GM18511 (cell line): ENCODE measurements around the gene DPH1.
A peak's percentile ranks its signal among the peaks of the same experiment; 100 is the strongest.
"Not testable (repeated sequence)": the region's sequence is repeated elsewhere in the genome, so short reads cannot be mapped to it uniquely, and the experiment has no call there.

Source experiments
- ATAC-seq: cut with Tn5 transposase; IDR thresholded peaks from one replicate; pipeline ENCODE4 v1.9.1; 2021; ENCODE audit warnings: mild to moderate bottlenecking, moderate library complexity; ENCODE audit not compliant: unreplicated experiment

Gene DPH1

DNA sequence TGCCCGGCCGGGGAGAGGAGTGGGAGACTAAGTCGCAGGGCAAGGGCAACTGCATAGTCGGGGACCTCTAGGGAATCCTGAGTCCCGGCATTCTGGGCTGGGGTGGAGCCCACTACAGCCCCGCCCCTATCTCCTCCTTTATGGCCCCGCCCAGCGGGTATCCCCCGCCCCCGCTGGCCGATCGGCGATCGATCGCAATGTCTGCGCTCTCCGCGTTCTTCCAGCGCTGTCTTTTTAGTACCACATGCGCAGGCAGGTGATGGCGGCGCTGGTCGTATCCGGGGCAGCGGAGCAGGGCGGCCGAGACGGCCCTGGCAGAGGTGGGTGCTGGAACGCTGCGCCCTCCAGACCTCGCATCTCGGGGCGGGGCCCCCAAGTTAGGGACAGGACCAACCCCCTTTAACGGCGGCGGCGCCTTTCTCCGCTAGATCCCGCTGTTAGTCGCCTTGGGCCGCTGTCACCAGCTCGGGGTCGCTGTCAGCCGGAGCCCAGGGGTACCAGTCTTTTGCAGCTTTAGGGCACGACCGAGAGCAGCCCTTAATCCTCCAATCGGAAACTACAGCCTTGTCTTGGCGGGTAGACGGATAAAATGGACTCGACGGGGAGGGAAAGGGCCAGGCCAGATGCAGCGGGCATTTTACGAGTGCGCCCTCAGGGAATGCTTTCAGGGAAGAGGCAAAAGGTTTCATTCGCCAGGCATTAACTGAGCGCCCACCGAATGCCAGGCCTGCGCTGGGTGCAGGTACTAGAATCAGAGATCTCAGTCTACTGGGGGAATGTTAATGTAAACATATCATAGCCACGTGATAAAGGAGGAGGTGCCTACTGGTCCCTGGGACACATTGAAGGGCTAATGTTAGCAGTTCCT, at the start of gene DPH1:
Gene DPH1 (plus strand): TSS at position 243 of the 868 bp plus-strand sequence. CDS start 17 bp downstream, at position 260.
- ATAC-seq, result peak; percentile 85

DNA sequence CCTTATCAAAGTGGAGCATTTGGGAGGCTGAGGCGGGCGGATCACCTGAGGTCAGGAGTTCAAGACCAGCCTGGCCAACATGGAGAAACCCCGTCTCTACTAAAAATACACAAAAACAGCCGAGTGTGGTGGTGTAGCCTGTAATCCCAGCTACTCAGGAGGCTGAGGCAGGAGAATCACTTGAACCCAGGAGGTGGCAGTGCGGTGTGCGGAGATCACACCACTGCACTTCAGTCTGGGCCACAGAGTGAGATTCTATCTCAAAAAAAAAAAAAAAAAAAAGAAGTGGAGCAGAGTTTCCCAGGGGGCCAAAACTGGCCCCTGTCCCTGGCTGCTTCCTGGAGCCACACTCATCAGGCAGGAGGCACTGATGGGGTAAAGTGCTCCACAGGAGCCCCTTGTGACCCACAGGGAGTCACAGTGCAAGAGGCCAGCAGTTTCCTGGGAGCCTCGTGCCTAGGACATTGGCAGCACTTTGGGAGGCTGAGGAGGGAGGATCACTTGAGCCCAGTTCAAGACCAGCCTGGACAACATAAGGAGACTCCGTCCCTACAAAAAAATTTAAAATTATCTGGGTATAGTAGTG, 49.2 kb upstream of the DPH1 start:
- ATAC-seq, result no peak

DNA sequence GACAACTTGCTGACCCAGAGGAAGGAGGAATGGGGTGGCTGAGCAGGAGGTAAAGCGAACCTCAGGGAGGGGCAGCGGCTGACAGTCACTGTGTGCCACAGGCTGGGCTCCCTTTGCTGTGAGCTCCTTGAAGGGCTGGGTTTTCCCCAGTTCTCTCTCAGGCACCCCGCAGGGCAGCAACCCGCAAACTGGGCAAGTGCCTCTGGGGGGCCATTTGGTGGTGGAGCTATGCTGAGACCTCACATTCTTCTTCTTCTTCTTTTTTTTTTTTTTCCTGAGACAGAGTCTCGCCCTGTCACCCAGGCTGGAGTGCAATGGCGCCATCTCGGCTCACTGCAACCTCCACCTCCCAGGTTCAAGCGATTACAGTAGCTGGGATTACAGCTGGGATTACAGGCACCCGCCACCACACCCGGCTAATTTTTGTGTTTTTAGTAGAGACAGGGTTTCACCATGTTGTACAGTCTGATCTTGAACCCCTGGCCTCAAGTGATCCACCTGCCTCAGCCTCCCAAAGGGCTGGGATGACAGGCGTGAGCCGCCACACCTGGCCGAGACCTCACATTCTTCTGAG, 47.1 kb upstream of the DPH1 start:
- ATAC-seq, result not testable (repeated sequence)

DNA sequence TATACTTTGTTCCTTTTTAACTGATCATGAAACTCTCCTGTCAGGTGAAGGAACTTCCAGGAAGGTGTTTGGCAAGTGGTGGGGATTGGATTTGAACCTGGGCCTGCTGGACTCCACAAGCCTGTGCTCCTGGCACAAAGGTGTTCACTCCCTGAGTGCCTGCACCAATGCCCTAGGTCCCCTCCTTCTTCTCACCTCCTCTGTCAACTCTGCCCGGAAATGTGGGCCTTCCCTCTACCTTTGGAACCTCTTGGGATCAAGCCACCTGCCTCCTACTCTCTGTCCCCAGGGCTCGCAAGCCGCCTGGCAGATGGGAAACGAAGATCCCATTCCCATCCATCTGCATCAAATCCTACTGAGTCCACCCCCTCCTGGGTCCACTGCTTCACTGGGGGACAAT, 44.9 kb upstream of the DPH1 start:
- no peak for ATAC-seq

DNA sequence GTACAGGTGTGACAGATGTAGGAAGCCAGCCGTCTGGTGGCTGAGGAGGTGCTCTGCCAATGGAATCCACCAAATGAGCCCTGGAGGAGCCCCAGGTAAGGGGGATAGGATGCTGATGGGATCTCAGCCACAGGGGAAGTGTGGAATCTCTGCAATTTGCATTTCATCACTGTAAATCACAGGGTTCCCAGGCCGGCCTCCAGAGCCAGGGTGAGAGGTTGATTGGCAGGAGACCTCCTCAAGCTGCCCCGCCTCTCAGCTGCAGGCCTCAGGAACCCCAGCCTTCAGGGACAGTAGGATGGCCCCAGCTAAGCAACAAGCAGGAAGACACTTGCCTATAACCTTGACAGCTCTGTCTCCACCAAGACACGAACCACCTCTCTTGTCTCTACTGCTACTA, 44.3 kb upstream of the DPH1 start:
- no peak for ATAC-seq

DNA sequence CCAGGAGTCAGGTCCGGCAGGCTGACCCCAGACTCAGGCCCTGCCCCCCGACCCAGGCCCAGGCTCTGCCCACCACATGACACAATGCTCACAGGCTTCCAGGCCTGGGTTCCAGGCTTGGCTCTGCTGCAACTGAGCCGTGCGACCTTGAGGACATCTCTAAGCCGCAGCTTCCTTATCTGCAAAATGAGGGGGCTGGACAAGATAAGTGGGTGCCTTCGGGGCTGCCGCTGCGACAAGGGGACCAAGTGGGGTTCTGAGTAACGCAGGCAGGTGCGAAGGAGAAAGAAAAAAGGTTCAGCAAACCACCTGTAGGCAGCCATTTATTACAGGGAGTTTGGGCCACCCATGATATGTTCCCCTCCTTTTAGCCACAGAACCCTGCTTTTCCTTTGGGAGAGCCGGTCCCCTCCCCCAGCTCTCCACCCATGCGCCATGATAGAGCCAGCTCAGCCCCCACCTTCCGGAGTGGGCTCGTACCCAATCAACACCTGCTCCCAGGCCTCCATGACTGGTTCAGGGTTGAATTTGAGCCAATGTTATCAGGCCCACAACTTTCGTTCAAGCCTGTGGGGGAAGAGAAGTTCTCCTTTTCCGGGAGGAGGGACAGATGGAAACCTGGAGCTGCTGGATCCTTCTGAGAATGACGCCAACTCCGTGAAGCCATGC, 43.0 kb upstream of the DPH1 start:
- no peak for ATAC-seq

DNA sequence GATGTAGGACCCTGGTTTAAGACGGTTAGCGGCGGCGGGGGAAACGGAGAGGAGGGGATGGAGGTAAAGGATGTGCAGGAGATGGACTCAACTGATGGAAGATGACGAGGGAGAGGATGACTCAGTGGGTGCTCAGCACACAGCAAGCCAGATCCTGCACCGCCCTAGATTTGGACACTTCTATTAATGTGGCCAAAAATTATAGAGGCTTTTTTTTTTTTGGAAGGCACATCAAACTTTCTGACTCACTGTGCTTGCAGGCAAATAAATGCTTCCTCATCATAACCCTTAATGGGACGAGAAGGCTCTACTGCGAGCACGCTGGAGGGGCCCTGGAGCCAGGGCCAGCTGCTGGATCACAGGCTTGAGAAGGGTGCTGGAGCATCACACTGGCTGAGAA, 40.8 kb upstream of the DPH1 start:
- no peak for ATAC-seq

DNA sequence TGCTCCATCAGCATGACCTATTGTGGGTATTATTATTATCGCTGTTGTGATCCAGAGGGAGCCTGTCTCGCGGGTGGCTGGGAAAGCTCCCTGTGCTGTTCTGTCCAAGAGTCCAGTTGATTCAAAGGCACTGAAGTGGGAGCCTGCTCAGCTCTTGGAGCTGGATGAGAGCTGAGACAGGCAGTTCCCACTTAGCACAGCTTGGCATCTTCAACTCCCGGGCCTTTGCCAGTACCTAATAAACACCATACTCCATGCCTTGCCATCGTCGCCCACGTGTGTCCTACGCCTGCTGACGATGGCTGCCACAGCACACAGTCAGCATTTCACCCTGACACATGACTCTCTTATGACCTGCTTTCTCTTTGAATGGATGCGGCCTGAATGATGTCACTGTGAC, 37.4 kb upstream of the DPH1 start:
- ATAC-seq, result no peak

DNA sequence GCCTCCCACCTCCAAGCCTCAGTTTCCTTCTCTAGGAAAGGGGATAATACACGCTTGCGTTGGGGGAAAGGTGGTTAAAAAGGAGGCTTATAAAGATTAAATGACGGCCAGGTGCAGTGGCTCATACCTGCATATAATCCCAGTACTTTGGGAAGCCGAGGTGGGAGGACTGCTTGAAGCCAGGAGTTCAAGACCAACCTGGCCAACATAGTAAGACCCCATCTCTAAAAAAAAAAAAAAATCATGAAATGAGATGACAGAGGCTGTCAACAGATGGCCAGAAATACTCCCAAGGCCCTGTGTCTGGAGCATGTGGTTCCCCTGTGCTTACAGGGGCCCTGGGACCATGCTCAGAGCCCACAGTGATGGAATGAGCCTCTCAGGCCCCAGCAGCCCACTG, 35.2 kb upstream of the DPH1 start:
- no peak for ATAC-seq

DNA sequence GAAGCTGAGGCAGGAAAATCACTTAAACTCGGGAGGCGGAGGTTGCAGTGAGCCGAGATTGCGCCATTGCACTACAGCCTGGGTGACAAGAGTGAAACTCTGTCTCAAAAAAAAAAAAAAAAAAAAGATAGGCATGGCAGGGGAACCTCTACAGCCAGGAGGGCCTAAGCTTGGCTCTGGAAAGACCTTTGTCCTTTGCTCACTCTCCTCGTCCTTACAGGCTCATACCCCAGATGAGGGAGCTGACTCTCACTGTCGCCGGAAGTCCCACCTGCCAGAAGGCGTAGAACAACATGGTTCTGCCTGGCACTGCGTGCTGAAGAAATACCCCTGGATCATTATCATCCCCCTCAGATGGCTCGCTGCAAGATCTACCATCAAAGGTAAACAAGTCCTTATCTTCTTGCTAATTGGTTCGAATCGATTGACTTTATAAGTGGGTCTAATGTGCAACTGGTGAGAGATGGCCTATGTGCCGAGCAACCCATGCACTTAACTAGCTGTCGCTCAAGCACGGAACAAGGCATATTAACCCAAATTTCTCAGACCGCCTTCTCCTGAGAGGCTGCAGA, 34.5 kb upstream of the DPH1 start:
- ATAC-seq, result no peak

DNA sequence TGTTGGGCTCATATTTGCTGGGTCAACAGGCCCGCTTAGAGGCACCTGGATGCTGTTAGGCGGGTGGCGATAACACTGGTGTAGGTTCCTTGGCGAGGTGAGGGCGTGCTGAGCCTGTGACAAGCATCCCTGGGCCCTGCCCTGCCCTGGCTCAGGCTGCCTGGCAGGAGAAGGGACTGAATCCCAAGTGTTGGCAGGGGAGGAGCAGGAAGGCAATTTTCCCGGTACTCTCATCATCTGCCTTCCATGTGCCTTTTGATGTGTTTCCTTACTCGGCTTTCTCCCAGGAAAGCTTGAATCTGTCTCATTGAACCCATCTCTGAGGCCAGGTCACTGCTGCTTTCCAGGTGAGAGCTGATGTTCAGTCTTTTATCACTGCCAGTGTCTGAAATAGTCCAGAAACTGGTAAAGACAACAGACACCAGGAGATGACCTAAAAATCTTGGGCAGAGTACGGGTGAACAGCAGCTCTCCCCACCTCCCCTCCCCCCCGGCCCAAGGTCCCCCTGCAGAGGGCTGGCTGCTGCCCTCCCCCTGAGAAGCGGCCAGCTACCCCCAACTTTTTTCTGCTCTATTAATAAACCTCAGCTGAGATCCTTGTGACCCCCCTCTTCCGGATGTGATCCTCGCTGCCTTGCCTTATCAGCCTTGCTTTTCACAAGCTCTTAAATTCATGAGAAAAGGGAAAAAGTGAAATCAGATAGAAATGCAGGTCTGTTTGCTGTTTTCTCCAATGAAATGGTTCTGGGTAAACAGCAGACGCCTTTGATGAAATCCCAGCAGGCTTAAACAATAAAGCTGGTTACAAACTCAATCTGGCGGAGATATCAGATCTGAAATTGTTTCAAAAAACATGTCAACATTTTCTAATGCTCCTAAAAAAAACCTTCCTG, 33.8 kb upstream of the DPH1 start:
- ATAC-seq, result no peak

DNA sequence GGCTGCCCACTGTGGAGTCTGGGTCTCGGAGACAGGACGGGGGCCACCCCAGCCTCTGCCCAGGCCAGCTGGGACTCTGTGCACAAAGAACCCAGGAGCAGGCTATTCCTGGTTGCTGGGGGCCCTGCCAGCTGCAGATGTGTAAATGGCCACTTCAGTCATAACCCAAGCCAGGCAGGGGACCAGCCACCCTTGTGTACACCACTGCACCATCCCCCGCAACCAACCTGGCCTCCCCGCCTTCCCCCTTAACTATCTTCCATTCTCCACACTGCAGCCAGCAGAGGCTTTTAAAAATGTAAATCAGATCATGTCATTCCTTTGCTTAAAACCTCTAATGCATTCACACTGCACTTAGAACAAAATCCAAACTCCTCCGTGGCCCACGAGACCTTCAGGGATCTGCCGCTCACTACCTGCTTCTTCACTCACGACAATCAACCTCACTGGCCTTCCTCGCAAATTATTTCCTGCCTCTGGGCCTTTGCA, 33.1 kb upstream of the DPH1 start:
- no peak for ATAC-seq

DNA sequence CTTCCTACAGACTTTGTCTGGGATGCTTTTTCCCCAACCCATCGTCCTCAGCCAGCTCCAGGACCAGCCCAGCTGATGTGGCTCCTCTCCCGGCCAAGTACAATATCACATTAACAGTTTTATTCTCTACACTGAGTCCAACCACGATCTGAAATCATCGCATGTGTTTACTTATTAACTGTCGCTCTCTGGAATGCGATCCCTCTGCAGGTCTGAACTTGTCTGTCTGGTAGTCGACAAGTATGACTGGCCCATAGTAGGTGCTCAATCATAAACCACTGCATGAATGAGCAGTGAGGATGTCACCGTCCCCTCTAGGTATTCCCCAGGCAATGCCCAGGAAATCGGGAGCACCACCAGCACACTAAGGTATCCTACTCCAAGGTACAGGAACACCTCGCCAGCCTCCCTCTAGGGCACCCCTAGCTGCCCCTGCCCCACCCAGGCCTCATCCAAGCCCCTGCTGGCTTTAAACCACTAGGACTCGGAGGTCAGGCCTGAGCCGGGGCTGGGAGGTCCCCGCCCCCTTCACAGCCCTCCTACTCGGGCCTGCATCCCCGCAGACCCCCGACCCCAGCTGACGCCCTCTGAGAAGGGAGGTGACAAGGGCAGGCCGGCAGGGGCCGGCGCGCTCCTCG, 32.5 kb upstream of the DPH1 start:
- ATAC-seq, result no peak

DNA sequence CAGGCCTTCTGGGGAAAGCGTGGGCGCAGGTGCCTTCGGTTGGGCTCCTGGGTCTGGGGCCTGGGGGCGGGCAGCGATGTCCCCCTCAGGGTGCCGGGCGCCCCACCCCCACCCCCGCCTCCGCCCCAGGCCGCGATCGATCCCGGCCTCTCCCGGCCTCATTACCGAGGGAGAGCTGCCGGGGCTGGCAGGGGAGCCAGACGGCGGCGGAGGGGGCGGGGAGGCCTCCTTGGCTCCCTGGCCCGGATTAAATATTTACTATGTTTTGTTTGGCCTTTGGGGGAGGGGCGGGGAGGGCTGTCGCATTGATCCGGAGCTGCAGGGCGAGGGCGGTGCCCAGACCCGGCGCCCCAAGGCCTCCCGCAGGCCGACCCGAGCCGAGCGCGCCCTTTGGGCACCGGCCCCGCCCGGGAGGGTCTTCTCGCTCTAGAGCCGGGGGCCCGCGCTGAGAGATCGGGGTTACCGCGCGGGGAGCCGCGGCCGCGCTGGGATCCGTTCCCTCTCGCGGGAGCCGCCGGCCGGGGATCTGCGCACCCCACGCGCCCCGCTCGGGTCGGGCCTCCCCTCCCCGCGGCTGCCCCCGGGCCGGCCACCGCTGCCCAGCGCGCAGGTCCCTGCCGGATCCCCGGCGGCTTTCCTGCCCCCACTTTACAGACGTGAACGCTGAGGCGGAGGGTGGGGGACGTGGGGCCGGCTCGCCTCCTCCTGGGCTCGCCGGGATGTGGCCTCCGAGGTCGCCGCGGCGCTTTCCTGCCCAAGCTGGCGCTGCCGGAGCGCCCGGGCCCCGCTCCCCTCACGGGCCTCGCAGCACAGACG, 31.8 kb upstream of the DPH1 start:
- ATAC-seq, result no peak

DNA sequence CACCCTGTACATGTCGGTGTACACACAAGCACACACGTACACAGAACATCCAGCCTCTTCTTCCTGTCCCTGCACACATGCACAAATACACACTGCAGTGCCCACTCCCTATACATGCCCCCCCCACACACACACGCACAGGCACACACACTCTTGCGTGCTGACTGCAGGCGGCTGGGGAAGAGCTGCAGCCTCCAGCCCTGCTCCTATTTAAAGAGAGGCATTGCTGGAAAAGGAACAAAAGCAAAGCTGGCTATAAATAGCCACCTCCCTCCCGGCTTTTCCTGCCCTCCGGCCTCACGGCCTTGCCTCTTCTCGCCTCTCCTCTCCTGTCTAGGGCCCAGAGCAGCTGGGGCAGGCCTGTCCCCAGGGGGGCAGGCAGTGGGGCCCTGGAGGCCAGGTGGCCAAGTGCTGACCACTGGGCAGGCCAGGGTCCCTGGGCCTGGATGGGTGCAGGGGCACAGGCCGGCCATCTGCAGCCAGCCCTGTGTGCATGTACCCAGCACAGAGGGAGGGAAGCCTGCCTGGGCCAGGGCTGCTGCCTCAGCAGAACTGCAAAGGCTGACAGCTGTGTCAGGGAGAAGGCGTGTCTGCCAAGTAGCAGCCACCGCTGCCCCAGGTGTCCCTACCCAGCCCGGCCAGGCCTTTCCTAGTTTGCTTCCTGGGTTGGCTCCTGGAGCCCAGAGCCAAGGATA, 30.2 kb upstream of the DPH1 start:
- ATAC-seq, result no peak

DNA sequence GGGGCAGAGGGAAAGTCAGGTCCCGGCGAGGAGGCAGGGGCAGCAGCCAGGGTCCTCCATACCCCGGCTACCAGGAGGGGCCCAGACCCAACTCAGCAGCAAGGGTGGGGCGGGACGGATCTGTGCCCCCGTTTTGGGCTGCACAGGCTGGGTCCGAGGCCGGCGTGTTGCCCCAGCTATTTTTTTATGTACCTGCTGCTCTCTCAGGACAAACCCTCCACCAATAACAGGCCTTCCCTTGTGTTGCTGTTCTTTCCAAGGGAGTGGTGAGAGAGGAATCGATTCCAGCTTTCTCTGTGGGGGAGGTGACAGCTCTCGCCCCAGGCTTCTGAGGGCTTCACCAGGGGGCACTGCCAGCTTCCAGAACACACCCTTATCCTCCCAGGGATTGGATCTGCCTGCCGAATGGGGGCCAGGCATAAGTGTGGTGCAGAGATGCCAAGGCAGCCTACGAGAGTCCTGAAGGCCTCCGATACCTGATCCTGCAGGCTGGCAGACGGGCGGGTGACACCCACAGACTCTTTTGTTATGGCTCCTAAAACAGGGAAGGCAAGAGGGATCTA, 27.1 kb upstream of the DPH1 start:
- ATAC-seq, result no peak

DNA sequence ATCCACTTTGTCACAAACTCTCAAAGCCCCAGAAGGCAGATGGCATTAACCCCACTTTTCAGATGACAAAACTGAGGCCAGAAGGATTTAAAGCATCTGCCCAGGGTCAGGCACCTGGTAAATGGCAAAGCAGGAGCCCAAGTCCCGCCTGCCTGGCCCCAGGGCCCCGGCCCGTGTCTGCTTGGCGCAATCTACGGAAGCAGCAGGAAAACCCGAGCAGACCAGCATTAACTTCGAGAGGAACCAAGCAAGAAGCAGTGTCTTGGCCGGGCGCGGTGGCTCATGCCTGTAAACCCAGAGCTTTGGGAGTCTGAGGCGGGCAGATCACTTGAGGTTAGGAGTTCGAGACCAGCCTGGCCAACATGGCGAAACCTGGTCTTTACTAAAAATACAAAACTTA, 26.4 kb upstream of the DPH1 start:
- no peak for ATAC-seq

DNA sequence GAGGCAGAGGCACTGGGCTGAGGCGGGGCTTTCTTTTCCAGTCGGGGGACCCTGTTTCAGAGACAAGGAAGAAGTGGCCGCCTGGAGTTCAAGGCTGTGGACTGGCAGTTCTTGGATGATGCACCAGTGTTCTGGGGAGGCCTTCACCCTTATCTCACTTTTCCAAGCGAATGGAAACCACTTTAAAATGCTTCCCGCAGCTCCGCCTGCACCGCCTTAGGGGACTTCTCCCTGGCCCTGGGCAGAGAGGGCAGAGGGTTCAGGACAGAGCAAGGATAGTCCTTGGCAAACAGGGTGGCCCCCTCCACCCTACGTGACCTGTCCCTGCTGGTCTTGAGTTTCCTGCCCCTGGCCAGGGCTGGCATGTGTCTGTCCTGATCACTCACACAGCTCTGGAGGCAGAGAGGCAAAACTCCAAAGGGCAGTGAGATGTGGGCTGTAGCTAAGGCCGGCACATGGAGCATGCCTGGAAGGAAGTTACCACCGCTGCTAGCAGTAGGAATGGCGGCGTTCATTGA, 25.5 kb upstream of the DPH1 start:
- no peak for ATAC-seq
